IMR-90 (cell line): ENCODE data around the gene TMEM100.

Experiments
- CEBPB ChIP-seq: IDR thresholded peaks from 2 replicates; pipeline ENCODE4 v1.6.1; 2012; ENCODE audit warnings: low read depth, low read length, improper control_type of control experiment
- FOS ChIP-seq: fragments of 150-350 bp; IDR thresholded peaks from 2 replicates; pipeline ENCODE4 v1.6.1; 2016; ENCODE audit warnings: low read depth, low read length
- POLR2A ChIP-seq: IDR thresholded peaks from 2 replicates; pipeline ENCODE4 v1.6.1; 2012; ENCODE audit warnings: mild to moderate bottlenecking, low read depth, low read length
- RAD21 ChIP-seq: IDR thresholded peaks from 2 replicates; pipeline ENCODE4 v1.6.1; 2012; ENCODE audit warnings: low read length, improper control_type of control experiment
- SMC3 ChIP-seq: fragments of 150-350 bp; IDR thresholded peaks from 2 replicates; pipeline ENCODE4 v1.6.1; 2016; ENCODE audit warnings: low read depth, mild to moderate bottlenecking, antibody characterized with exemption, low read length, moderate library complexity
- TF ChIP-seq, protein P1 (sequence below): conservative IDR thresholded peaks from 2 replicates; pipeline ENCODE4 v1.5.1; 2012; ENCODE audit warnings: mild to moderate bottlenecking, low read depth, low read length, improper control_type of control experiment

DNA sequence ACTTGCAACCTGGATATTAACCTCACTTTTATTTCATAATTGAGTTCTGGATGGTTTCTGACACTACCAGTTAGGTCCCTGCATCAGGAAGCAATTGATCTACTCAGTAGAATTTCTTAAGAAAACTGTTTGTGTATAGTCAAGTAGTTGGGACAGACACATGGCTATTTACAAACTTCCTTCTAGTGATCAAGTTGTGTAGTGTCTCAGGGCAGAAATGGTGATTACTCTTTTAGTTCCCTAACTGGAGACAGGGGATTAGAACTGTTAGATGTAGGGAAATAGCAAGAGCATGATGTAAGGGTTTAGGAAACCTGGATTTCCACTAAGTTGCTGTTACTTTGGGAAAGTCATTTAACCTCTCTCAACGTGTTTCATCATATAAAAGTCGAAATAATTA, 30.4 kb downstream of the TMEM100 start:
- TF ChIP-seq, protein P1, sequence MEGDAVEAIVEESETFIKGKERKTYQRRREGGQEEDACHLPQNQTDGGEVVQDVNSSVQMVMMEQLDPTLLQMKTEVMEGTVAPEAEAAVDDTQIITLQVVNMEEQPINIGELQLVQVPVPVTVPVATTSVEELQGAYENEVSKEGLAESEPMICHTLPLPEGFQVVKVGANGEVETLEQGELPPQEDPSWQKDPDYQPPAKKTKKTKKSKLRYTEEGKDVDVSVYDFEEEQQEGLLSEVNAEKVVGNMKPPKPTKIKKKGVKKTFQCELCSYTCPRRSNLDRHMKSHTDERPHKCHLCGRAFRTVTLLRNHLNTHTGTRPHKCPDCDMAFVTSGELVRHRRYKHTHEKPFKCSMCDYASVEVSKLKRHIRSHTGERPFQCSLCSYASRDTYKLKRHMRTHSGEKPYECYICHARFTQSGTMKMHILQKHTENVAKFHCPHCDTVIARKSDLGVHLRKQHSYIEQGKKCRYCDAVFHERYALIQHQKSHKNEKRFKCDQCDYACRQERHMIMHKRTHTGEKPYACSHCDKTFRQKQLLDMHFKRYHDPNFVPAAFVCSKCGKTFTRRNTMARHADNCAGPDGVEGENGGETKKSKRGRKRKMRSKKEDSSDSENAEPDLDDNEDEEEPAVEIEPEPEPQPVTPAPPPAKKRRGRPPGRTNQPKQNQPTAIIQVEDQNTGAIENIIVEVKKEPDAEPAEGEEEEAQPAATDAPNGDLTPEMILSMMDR = no peak
- no peak for TF ChIP-seq POLR2A
- TF ChIP-seq FOS = no peak
- TF ChIP-seq SMC3 = no peak
- TF ChIP-seq CEBPB = no peak
- no peak for TF ChIP-seq RAD21
